GM12872 (cell line): ENCODE measurements around the gene NDUFB6.

Experiments used
- CTCF ChIP-seq: IDR thresholded peaks from 3 replicates; pipeline ENCODE4 v1.5.1; 2011; ENCODE audit warnings: low read depth, mild to moderate bottlenecking, low read length, moderate library complexity; ENCODE audit not compliant: insufficient read depth

NDUFB6 gene

GRCh38 chr9:32524892-32525708 lies 47.9 kb downstream of the NDUFB6 start:
- no peak for TF ChIP-seq CTCF

GRCh38 chr9:32523910-32524309 lies 49.0 kb downstream of the NDUFB6 start:
- TF ChIP-seq CTCF, result no peak

GRCh38 chr9:32518276-32518675 lies 54.7 kb downstream of the NDUFB6 start:
- TF ChIP-seq CTCF, result no peak

GRCh38 chr9:32516241-32516640 lies 56.7 kb downstream of the NDUFB6 start:
- TF ChIP-seq CTCF, result no peak

- no peak for TF ChIP-seq CTCF
Measured at GRCh38 chr9:32508728-32509127, 64.2 kb downstream of the NDUFB6 start.

GRCh38 chr9:32503008-32503407 lies 70.0 kb downstream of the NDUFB6 start:
- TF ChIP-seq CTCF, result no peak
